ENCODE results near the gene ACOXL.

Gene ACOXL

DNA sequence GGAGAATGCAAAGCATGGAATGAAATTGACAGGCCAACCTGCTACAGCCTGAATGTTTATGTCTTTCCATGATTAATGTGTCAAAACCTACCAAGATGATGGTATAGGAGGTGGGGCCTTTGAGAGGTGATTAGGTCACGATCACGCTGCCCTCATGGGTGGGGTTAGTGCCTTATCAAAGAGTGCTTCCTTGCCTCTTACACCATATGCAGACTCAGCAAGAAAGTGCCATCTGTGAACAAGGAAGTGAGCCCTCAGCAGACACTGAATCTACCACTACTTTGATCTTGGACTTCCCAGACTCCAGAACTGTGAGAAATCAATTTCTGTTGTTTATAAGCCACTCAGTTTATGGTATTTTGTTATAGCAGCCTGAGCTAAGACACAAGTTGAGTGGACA, 240.9 kb downstream of the ACOXL start:
- DNase-seq (ENCODE audit: low read depth): no peak

GRCh38 chr2:110977403-110977802, 245.0 kb downstream of the ACOXL start:
- no peak for DNase-seq (ENCODE audit: low read depth)

DNA sequence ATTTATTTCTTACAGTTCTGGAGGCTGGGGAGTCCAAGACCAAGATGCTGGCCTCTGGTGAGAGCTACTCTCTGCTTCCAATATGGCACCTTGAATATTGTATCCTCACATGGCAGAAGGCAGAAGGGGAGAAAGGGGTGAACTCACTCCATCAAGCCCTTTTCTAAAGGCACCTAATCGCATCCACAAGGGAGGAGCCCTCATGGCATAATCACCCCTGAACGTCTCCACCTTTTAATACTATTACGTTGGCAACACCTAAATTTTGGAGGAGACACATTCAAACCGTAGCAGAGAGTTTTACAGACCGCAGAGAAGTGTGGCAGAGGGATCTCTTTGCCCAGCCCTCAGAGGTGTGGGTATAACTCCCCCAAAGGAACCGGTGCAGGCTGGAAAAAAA, 245.8 kb downstream of the ACOXL start:
- DNase-seq (ENCODE audit: low read depth): no peak

DNA sequence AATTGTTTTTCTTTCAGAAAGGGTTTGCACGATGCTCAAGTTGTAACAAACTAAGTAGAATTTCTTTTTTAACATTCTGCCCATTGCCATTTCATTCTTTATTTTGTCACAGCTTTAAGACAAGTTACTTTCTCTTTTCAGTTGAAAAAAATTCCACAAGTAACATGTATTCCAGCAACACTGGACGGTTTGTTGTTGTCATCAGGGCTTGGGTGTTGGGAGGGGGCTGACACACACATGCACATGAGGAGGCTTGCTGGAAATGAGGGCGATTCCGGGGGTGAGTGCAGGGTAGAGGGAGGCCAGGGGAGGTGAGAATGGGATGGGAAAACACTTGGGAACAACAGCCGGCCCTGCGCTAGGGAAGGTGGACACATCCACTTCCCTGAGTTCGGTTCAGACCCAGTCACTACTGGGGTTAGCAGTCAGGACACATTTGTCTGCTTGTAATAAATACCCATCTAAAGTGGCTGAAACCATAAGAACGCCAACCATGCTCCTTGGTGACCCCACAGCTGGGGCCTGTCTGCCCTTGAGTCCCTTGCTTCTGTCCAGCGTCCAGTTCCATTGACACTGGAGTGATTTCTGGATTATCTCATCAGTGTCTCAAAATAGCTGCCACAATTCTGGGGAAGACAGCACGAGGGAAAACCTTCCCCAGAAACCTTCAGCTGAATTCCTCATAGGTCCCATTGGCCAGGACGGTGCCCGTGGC, 246.5 kb downstream of the ACOXL start:
- DNase-seq (ENCODE audit: low read depth): no peak

GRCh38 chr2:110979471-110980338, 247.3 kb downstream of the ACOXL start:
- DNase-seq (ENCODE audit: low read depth): no peak

DNA sequence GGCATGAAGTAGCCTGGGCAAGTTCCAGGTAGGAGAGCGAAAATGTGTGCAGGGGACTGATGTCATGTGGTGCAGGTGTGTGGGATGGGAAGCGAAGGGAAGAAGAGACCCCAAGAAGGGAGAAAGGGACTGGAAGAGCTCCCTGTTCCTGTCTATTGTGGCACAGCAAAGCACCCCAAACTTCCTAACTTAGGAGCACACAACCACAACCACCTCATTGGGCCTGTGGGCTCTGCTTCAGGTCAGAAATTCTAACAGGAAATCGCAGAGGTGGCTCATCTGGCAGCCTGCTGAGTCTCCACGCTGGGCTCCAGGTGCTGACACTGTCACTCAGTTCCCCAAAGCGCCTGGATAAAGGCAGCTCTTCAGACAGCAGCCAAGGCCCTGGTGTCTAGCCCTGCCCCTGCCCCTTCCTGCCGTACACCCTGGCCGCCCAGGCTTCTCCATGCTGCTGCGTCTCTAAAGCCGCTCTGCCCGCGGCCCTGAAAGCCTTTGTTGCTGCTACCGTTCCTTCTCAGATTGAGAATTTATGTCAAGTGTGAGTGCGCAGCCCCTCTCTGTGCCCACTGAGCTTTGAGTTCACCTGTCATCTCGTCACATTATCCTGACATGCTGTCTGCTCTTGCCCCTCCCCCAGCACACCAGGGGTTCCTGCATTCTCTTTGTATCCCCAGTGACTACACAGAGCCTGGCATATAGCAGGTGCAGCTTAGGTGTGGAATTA, 248.1 kb downstream of the ACOXL start:
- no peak for DNase-seq (ENCODE audit: low read depth)

- no peak for DNase-seq (ENCODE audit: low read depth)
Observed at GRCh38 chr2:110983133-110983532, 250.8 kb downstream of the ACOXL start.

GRCh38 chr2:110984694-110985490, 252.5 kb downstream of the ACOXL start:
- DNase-seq (ENCODE audit: low read depth): no peak

- DNase-seq (ENCODE audit: low read depth): no peak
Observed at GRCh38 chr2:110990440-110990839, 258.1 kb downstream of the ACOXL start.

GRCh38 chr2:110991911-110992310, 259.5 kb downstream of the ACOXL start:
- DNase-seq (ENCODE audit: low read depth): no peak

DNA sequence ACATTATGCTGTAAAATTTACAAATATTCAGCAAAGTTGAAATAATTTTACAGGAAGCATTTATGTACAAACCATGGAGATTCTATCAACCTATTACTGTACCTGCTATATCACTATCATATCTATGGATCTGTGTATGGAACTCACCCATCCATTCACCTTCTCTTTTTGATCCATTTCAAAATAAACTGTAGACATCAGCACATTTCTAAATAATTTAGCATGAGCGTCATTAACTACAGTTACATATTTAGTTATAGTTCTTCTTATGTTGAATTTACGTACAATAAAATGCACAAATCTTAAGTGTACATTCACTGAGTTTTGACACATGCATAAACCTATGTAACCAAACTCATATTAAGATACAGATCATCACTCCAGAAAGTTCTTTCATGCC, 260.5 kb downstream of the ACOXL start:
- no peak for DNase-seq (ENCODE audit: low read depth)

- no peak for DNase-seq (ENCODE audit: low read depth)
Observed at GRCh38 chr2:110993557-110994231, 261.3 kb downstream of the ACOXL start.

- no peak for DNase-seq (ENCODE audit: low read depth)
Observed at GRCh38 chr2:110994250-110994961, 262.0 kb downstream of the ACOXL start.

- DNase-seq (ENCODE audit: low read depth): no peak
Observed at GRCh38 chr2:110995911-110996310, 263.5 kb downstream of the ACOXL start.

GRCh38 chr2:110997331-110998045, 265.1 kb downstream of the ACOXL start:
- no peak for DNase-seq (ENCODE audit: low read depth)

DNA sequence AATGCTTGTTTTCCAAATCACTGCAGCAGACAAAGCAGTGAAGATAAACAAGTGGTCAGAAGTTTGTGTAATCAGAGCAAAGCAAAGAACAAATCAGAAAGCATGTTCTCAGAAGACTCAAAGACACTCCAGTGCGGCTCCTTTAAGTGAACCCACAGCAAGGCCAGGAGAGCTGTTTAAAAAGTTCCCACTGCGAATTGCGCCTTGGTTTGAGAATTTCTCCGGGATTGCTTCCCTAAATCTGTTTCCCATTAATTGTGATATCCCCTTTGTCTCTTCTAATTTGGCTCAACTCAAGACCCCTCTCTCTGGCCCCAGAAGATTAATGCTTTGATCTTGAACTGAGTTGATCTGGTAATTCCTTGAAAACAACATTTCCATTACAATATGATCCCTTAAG, 265.9 kb downstream of the ACOXL start:
- DNase-seq (ENCODE audit: low read depth): no peak

GRCh38 chr2:110999626-111000025, 267.3 kb downstream of the ACOXL start:
- DNase-seq (ENCODE audit: low read depth): no peak

DNA sequence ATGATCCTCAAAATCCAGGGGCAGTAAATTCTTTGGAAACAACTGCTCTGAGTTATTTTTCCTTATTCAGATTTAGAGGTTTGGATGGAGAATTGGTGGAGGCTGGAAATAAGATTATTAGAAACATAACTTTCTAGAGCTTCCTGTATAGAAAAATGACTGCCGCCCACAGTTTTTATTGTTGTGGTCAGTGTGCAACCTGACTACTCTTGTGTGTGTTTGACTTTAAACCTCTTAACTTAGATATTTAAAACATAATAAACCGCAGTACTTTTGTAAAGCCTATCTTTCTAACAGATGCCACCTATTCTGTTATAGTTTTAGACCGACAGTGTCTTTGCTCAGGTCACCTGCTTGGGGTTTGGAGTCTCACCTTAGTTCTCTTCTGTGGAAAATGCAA, 272.9 kb downstream of the ACOXL start:
- DNase-seq (ENCODE audit: low read depth): no peak

DNA sequence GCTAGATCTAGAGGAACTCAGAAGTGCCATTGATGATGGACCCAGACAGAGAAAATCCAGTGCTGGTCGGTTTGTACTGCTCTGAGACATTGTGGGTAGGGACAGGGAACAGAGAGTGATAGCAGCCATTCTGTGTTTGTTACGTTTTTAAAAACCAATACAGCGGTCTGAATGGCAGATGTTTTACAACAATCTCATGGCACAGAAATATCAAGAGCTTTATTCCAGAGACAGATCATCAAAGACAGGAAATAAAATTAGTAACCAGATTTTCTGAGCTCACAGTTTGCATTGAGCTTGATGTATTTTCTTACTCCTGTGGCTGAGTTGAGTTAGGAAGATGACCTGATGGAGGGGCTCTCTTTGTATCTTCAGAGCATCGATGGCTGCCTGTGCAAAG, 273.4 kb downstream of the ACOXL start:
- no peak for DNase-seq (ENCODE audit: low read depth)
